OCI-LY1 (cell line): ENCODE measurements around the gene VLDLR.

Experiments
- H2AFZ ChIP-seq: fragments of 200-600 bp; sonication (generic), shearing (Covaris generic); 2 replicates; pipeline ENCODE4 v1.6.0; 2014; ENCODE audit warnings: antibody characterized with exemption, mild to moderate bottlenecking, low read length
- H3F3A ChIP-seq: fragments of 200-600 bp; sonication (generic), shearing (Covaris generic); 2 replicates; pipeline ENCODE4 v1.6.0; 2014; ENCODE audit warnings: mild to moderate bottlenecking, antibody characterized with exemption, low read length, moderate library complexity; ENCODE audit not compliant: insufficient read depth
- H3K27ac ChIP-seq: fragments of 200-600 bp; sonication (generic); 2 replicates; pipeline ENCODE4 v1.5.1; 2014; ENCODE audit warnings: low read length, mixed run types, mild to moderate bottlenecking, low read depth; ENCODE audit not compliant: poor library complexity, severe bottlenecking
- H3K27me3 ChIP-seq: fragments of 200-600 bp; sonication (generic); 2 replicates; pipeline ENCODE4 v1.6.0; 2014; ENCODE audit warnings: antibody characterized with exemption, mild to moderate bottlenecking, low read length, moderate library complexity; ENCODE audit not compliant: insufficient read depth
- H3K36me3 ChIP-seq: fragments of 200-600 bp; sonication (generic); 2 replicates; pipeline ENCODE4 v1.6.1; 2014; ENCODE audit warnings: mild to moderate bottlenecking, antibody characterized with exemption, low read length, moderate library complexity, mixed read lengths; ENCODE audit not compliant: insufficient read depth
- H3K4me1 ChIP-seq: fragments of 200-600 bp; sonication (generic); 2 replicates; pipeline ENCODE4 v1.5.1; 2014; ENCODE audit warnings: mild to moderate bottlenecking, low read length, moderate library complexity; ENCODE audit not compliant: insufficient read depth, severe bottlenecking
- H3K4me2 ChIP-seq: fragments of 200-600 bp; sonication (generic), shearing (Covaris generic); 2 replicates; pipeline ENCODE4 v1.6.1; 2014; ENCODE audit warnings: low read length
- H3K4me3 ChIP-seq: fragments of 200-600 bp; sonication (generic); 2 replicates; pipeline ENCODE4 v1.5.1; 2014; ENCODE audit warnings: low read length, low read depth, mild to moderate bottlenecking, mixed read lengths; ENCODE audit not compliant: poor library complexity, severe bottlenecking
- H3K79me2 ChIP-seq: fragments of 200-600 bp; shearing (Covaris generic); 2 replicates; pipeline ENCODE4 v1.6.1; 2016; ENCODE audit warnings: mixed run types, low read length, mixed read lengths; ENCODE audit not compliant: insufficient read depth
- H3K9ac ChIP-seq: fragments of 200-600 bp; sonication (generic), shearing (Covaris generic); 2 replicates; pipeline ENCODE4 v1.6.1; 2014; ENCODE audit warnings: mild to moderate bottlenecking, low read length, mixed read lengths
- H3K9me2 ChIP-seq: fragments of 200-600 bp; sonication (generic), shearing (Covaris generic); 2 replicates; pipeline ENCODE4 v1.6.1; 2014; ENCODE audit warnings: low read depth, mild to moderate bottlenecking, low read length, mixed read lengths
- H3K9me3 ChIP-seq: fragments of 200-600 bp; shearing (Covaris generic); 2 replicates; pipeline ENCODE4 v1.6.1; 2014; ENCODE audit warnings: low read length, mixed read lengths
- H4K20me1 ChIP-seq: fragments of 200-600 bp; sonication (generic), shearing (Covaris generic); 2 replicates; pipeline ENCODE4 v1.6.0; 2016; ENCODE audit warnings: mild to moderate bottlenecking, low read length; ENCODE audit not compliant: insufficient read depth
- CTCF ChIP-seq: fragments of 200-600 bp; sonication (generic), shearing (Covaris generic); IDR thresholded peaks from 2 replicates; pipeline ENCODE4 v1.5.1; 2017; ENCODE audit warnings: mild to moderate bottlenecking, antibody characterized with exemption, low read length, moderate library complexity, mixed read lengths
- EZH2 ChIP-seq: fragments of 200-600 bp; sonication (generic), shearing (Covaris generic); IDR thresholded peaks from 2 replicates; pipeline ENCODE4 v1.8.0; 2017; ENCODE audit warnings: borderline replicate concordance, mixed run types, mild to moderate bottlenecking, antibody characterized with exemption, low read length, moderate library complexity, mixed read lengths

VLDLR gene

DNA sequence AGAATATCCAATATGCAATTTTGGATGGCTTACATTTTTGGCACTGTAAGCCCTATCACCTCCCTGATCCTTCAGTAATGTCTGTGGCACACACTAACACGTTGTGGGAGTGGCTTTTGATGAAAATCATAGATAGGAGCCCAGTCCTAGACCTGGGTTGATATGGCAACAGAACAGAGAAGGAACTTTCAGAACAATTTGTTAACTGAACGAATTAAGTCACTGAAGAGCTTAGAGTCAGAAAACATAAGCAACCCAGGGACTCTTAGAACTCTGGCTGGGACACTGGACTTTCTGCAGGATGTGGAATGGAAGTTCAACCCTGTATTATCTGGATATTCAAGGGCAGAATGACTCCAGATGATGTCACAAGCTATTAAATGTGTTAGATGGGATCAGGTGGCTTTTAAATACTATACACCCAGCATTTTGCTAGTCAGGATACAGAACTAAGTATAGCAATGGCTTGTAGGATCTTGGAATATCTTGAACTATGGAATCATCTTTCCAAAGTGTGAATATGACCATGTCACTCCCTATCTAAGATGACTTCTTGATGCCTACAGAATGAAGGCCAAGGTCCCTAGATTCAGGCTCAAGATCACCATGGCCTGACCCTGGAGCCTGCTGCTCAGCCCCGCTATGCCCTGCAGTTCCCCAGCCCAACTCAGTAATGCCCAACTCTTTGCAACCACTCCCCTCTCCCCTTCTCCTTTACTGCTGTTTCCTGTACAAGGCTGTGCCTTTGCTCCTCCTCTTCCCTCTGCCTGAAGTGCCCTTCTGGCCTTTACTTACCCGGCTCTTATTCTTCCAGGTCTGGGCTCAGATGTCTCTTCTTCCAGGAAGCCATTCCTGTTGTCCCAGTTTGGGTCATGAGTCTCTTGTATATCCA, 42.8 kb downstream of the VLDLR start:
- Histone ChIP-seq H3K9me3 (no peaks in the 10 kb centered on the region), H3K4me1 (no peaks in the 10 kb centered on the region), H3K36me3 (no peaks in the 10 kb centered on the region), H3K9me2 (no peaks in the 10 kb centered on the region), H3K4me2 (no peak overlapping the region), H3K4me3 (no peak overlapping the region), H2AFZ (no peak overlapping the region), H3K27me3 (no peaks in the 10 kb centered on the region), H3F3A (no peaks in the 10 kb centered on the region), H3K9ac (no peak overlapping the region), H3K27ac (no peak overlapping the region), H4K20me1 (no peaks in the 10 kb centered on the region), H3K79me2 (no peaks in the 10 kb centered on the region)
- TF ChIP-seq EZH2 (no peak), CTCF (no peak)

GRCh38 chr9:2666569-2666968, 45.0 kb downstream of the VLDLR start:
- Histone ChIP-seq H3K4me2 (no peak overlapping the region), H3K27me3 (no peaks in the 10 kb centered on the region), H4K20me1 (no peaks in the 10 kb centered on the region), H3K36me3 (no peaks in the 10 kb centered on the region), H2AFZ (no peak overlapping the region), H3K4me3 (no peak overlapping the region), H3K9me2 (no peaks in the 10 kb centered on the region), H3K27ac (no peak overlapping the region), H3K9ac (no peak overlapping the region), H3K4me1 (no peaks in the 10 kb centered on the region), H3F3A (no peaks in the 10 kb centered on the region), H3K9me3 (no peaks in the 10 kb centered on the region), H3K79me2 (no peaks in the 10 kb centered on the region)
- TF ChIP-seq EZH2, result no peak
- TF ChIP-seq CTCF, result no peak

- H3K9me2 ChIP-seq, result no peaks in the 10 kb centered on the region
- no peak overlapping the region for H3K9ac ChIP-seq
These were observed 51.6 kb downstream of the VLDLR start for GRCh38 chr9:2673161-2673560.

More at GRCh38 chr9:2673161-2673560, 51.6 kb downstream of the VLDLR start:
- no peaks in the 10 kb centered on the region for H3K9me3 ChIP-seq
- H3F3A ChIP-seq, result no peaks in the 10 kb centered on the region
- no peaks in the 10 kb centered on the region for H3K79me2 ChIP-seq
- H3K4me3 ChIP-seq, result no peak overlapping the region
- TF ChIP-seq EZH2 (no peak), CTCF (no peak)
- H3K27ac ChIP-seq, result no peak overlapping the region
- no peaks in the 10 kb centered on the region for H3K27me3 ChIP-seq
- H4K20me1 ChIP-seq, result no peaks in the 10 kb centered on the region
- H3K4me1 ChIP-seq, result no peaks in the 10 kb centered on the region
- H3K4me2 ChIP-seq, result no peak overlapping the region
- H2AFZ ChIP-seq, result no peak overlapping the region
- H3K36me3 ChIP-seq, result no peaks in the 10 kb centered on the region
